ENCODE data around the gene AGBL1.

Gene AGBL1

DNA sequence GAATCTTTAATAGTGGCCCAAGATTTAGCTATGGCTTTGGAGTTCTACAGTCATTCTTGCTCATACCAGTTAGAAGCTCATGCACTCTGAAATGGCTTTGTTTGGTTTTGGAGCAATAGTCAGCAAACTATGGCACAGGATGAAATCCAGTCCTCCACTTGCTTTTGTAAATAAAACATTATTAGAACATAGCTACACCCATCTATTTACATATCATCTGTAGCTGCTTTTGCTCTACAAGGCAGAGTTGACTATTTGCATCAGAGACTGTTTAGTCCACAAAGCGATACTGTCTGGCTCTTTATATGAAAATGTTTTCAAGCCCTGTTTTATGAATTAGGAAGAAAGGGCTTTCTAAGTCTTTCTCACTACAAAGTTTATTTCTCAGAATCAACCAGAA lies 716.9 kb downstream of the AGBL1 start:
- Histone ChIP-seq H3K9me2 (replicated peaks; ENCODE audit: insufficient read depth, low read length) (no peaks in the 10 kb centered on the region), H3K27ac (ENCODE audit: low read depth, low read length) (no peak overlapping the region), H3K36me3 (ENCODE audit: low read length) (no peaks in the 10 kb centered on the region), H3K4me2 (ENCODE audit: low read depth, low read length, poor library complexity, severe bottlenecking) (no peak overlapping the region), H2AFZ (ENCODE audit: low read depth, low read length, severe bottlenecking) (no peak overlapping the region), H3K27me3 (ENCODE audit: low read length) (no peaks in the 10 kb centered on the region), H4K20me1 (ENCODE audit: low read depth, low read length) (no peaks in the 10 kb centered on the region), H3K9ac (ENCODE audit: low read length) (no peak overlapping the region), H3K9me3 (ENCODE audit: insufficient read depth, low read length) (no peaks in the 10 kb centered on the region), H3F3A (ENCODE audit: insufficient read depth) (no peaks in the 10 kb centered on the region), H3K4me3 (ENCODE audit: insufficient read depth, low read length, poor library complexity, severe bottlenecking) (no peak overlapping the region), H3K79me2 (ENCODE audit: insufficient read depth, low read length) (no peaks in the 10 kb centered on the region)
- TF ChIP-seq, protein P1, sequence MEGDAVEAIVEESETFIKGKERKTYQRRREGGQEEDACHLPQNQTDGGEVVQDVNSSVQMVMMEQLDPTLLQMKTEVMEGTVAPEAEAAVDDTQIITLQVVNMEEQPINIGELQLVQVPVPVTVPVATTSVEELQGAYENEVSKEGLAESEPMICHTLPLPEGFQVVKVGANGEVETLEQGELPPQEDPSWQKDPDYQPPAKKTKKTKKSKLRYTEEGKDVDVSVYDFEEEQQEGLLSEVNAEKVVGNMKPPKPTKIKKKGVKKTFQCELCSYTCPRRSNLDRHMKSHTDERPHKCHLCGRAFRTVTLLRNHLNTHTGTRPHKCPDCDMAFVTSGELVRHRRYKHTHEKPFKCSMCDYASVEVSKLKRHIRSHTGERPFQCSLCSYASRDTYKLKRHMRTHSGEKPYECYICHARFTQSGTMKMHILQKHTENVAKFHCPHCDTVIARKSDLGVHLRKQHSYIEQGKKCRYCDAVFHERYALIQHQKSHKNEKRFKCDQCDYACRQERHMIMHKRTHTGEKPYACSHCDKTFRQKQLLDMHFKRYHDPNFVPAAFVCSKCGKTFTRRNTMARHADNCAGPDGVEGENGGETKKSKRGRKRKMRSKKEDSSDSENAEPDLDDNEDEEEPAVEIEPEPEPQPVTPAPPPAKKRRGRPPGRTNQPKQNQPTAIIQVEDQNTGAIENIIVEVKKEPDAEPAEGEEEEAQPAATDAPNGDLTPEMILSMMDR (IDR thresholded peaks at IDR 0.05; ENCODE audit: insufficient read depth, low read length, poor library complexity, severe bottlenecking): no peak
- no peak for TF ChIP-seq EZH2phosphoT487 (conservative IDR thresholded peaks at IDR 0.05; ENCODE audit: low read length)

GRCh38 chr15:86797135-86797534 lies 717.5 kb downstream of the AGBL1 start:
- no peaks in the 10 kb centered on the region for H3K36me3 ChIP-seq (ENCODE audit: low read length)
- no peak for TF ChIP-seq EZH2phosphoT487 (conservative IDR thresholded peaks at IDR 0.05; ENCODE audit: low read length)
- TF ChIP-seq, protein P1 (IDR thresholded peaks at IDR 0.05; ENCODE audit: insufficient read depth, low read length, poor library complexity, severe bottlenecking): no peak
- no peaks in the 10 kb centered on the region for H3K9me2 ChIP-seq (replicated peaks; ENCODE audit: insufficient read depth, low read length)
- no peak overlapping the region for H3K4me2 ChIP-seq (ENCODE audit: low read depth, low read length, poor library complexity, severe bottlenecking)
- H3K9ac ChIP-seq (ENCODE audit: low read length): no peak overlapping the region
- H3K4me3 ChIP-seq (ENCODE audit: insufficient read depth, low read length, poor library complexity, severe bottlenecking): no peak overlapping the region
- no peaks in the 10 kb centered on the region for H3K27me3 ChIP-seq (ENCODE audit: low read length)
- no peaks in the 10 kb centered on the region for H4K20me1 ChIP-seq (ENCODE audit: low read depth, low read length)
- H3K9me3 ChIP-seq (ENCODE audit: insufficient read depth, low read length): no peaks in the 10 kb centered on the region
- H3K27ac ChIP-seq (ENCODE audit: low read depth, low read length): no peak overlapping the region
- no peaks in the 10 kb centered on the region for H3K79me2 ChIP-seq (ENCODE audit: insufficient read depth, low read length)
- H3F3A ChIP-seq (ENCODE audit: insufficient read depth): no peaks in the 10 kb centered on the region
- no peak overlapping the region for H2AFZ ChIP-seq (ENCODE audit: low read depth, low read length, severe bottlenecking)

DNA sequence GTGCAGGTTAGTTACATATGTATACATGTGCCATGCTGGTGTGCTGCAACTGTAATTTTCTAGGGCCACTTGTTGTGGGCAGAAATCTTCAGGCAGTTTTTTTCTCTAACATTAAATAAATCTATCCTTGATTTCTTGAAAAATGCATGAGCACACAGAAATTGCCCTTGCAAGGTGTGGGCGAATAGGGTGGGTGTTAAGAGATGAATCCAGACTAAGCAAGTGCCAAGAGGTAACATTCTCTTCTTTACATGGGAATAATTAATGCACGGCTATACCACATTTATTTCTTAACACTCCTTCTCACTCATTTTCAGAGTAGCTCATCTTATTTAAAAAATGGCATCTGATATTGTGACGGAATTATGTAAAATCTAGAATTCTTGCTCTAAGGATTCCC lies 719.6 kb downstream of the AGBL1 start:
- no peaks in the 10 kb centered on the region for H3K27me3 ChIP-seq (ENCODE audit: low read length)
- H3K9me3 ChIP-seq (ENCODE audit: insufficient read depth, low read length): no peaks in the 10 kb centered on the region
- no peak overlapping the region for H3K4me2 ChIP-seq (ENCODE audit: low read depth, low read length, poor library complexity, severe bottlenecking)
- TF ChIP-seq, protein P1 (IDR thresholded peaks at IDR 0.05; ENCODE audit: insufficient read depth, low read length, poor library complexity, severe bottlenecking): no peak
- no peak for TF ChIP-seq EZH2phosphoT487 (conservative IDR thresholded peaks at IDR 0.05; ENCODE audit: low read length)
- H2AFZ ChIP-seq (ENCODE audit: low read depth, low read length, severe bottlenecking): no peak overlapping the region
- no peaks in the 10 kb centered on the region for H4K20me1 ChIP-seq (ENCODE audit: low read depth, low read length)
- no peaks in the 10 kb centered on the region for H3K79me2 ChIP-seq (ENCODE audit: insufficient read depth, low read length)
- no peaks in the 10 kb centered on the region for H3K9me2 ChIP-seq (replicated peaks; ENCODE audit: insufficient read depth, low read length)
- no peak overlapping the region for H3K4me3 ChIP-seq (ENCODE audit: insufficient read depth, low read length, poor library complexity, severe bottlenecking)
- no peak overlapping the region for H3K9ac ChIP-seq (ENCODE audit: low read length)
- H3F3A ChIP-seq (ENCODE audit: insufficient read depth): no peaks in the 10 kb centered on the region
- H3K36me3 ChIP-seq (ENCODE audit: low read length): no peaks in the 10 kb centered on the region
- H3K27ac ChIP-seq (ENCODE audit: low read depth, low read length): no peak overlapping the region

Measured in SU-DHL-6 (cell line).